ENCODE results near the gene SYNCRIP. TPM values are rescaled to one million over a fixed set of nuclear protein-coding genes. Genes with fewer than 3 reads are reported as not detected.

SYNCRIP gene
- total and polyA plus RNA-seq, 2 of the 13 experiments (the other 11 are each of a cell fraction or from before 2014, with no cell fraction given) = 8.1 to 112 TPM

- TF ChIP-seq ATF7 (IDR thresholded peaks at IDR 0.05) (no peak), ATF7 (CRISPR knock-in tag; IDR thresholded peaks at IDR 0.05) (no peak), ARHGAP35 (CRISPR knock-in tag; IDR thresholded peaks at IDR 0.05; ENCODE audit: borderline replicate concordance) (peak; percentile 92; the same call in 1 of the 2 replicates), STAT5B (CRISPR knock-in tag; IDR thresholded peaks at IDR 0.05) (0 out of 2 replicates have a peak, but pooled peaks have one; percentile 28), SOX6 (IDR thresholded peaks at IDR 0.05) (no peak), SOX6 (CRISPR knock-in tag; IDR thresholded peaks at IDR 0.05) (peak; percentile 97), ZNF841 (CRISPR knock-in tag; IDR thresholded peaks at IDR 0.05; ENCODE audit: borderline replicate concordance) (peak; percentile 55; the same call in 1 of the 2 replicates), SPEN (CRISPR knock-in tag; IDR thresholded peaks at IDR 0.05; ENCODE audit: low read depth) (peak; percentile 50), ZNF276 (CRISPR knock-in tag; IDR thresholded peaks at IDR 0.05; ENCODE audit: low read depth) (0 out of 2 replicates have a peak, but pooled peaks have one; percentile 76), SOX13 (IDR thresholded peaks at IDR 0.05) (peak; percentile 88), SOX13 (CRISPR knock-in tag; conservative IDR thresholded peaks at IDR 0.05 in 1 of 2, IDR thresholded peaks at IDR 0.05 in 1 of 2) (peak in 1 of 2 experiments; percentile 94; a peak in 2 of 4 replicates), ZSCAN31 (CRISPR knock-in tag; IDR thresholded peaks at IDR 0.05; ENCODE audit: low read depth) (peak; percentile 67), ZNF597 (CRISPR knock-in tag; IDR thresholded peaks at IDR 0.05) (no peak), ZNF672 (CRISPR knock-in tag; IDR thresholded peaks at IDR 0.05) (peak; percentile 53; the same call in 1 of the 2 replicates), CREB3 (CRISPR knock-in tag; IDR thresholded peaks at IDR 0.05) (peak; percentile 38; the same call in 1 of the 2 replicates), ATF2 (CRISPR knock-in tag; IDR thresholded peaks at IDR 0.05) (peak; percentile 41; the same call in 1 of the 2 replicates), ZNF607 (CRISPR knock-in tag; IDR thresholded peaks at IDR 0.05; ENCODE audit: borderline replicate concordance) (no peak), ZBTB34 (CRISPR knock-in tag; IDR thresholded peaks at IDR 0.05) (no peak; the same call in 1 of the 2 replicates), PRMT3 (CRISPR knock-in tag; IDR thresholded peaks at IDR 0.05; ENCODE audit: borderline replicate concordance, low read depth) (peak; percentile 69; the same call in 1 of the 2 replicates), RFX5 (IDR thresholded peaks at IDR 0.05; ENCODE audit: low read depth, low read length) (no peak)
Measured at GRCh38 chr6:85643537-85644278, 1.0 kb upstream of the SYNCRIP start (continued).

Measured in HepG2 (cell line).